Smooth muscle cell of trachea (primary cell): ENCODE measurements around the gene ADAM10. TPM values are rescaled to one million over a fixed set of nuclear protein-coding genes. Genes with fewer than 3 reads are reported as not detected.

ENCODE experiments used
- total RNA-seq: library from RNA; depleted of rRNA; stranded (reverse); fragments of >200 nt; gene quantifications from 2 replicates; pipeline ENCODE4 v1.2.1, GENCODE V29; 2014

ADAM10 gene
- 149 and 201 TPM in 2 replicates for total RNA-seq

GRCh38 chr15:58749532-58750337, at the start of gene ADAM10:
Gene ADAM10 (minus strand): TSS chr15:58749707. CDS start chr15:58749534, 173 bp downstream.

GRCh38 chr15:58770857-58771620, 21.5 kb upstream of the ADAM10 start, which contains the start of gene MINDY2:
Gene MINDY2 (plus strand): TSS chr15:58771302. CDS start chr15:58771396, 94 bp downstream.

Other genes with a start within 250 kb of the ADAM10 start
- 23.5 and 24.4 TPM in 2 replicates for gene MINDY2, start 21.6 kb upstream of the ADAM10 start, total RNA-seq
- 47.1 and 75.8 TPM in 2 replicates for gene SLTM, start 184.0 kb upstream of the ADAM10 start, total RNA-seq
- gene RNF111, start 238.0 kb upstream of the ADAM10 start, total RNA-seq = 19.4 and 20.7 TPM in 2 replicates